Ureter (tissue), 1 donor: ENCODE results near the gene TXLNA. TPM values are rescaled to one million over a fixed set of nuclear protein-coding genes. Genes with fewer than 3 reads are reported as not detected.
A peak's percentile ranks its signal among the peaks of the same experiment; 100 is the strongest.
"Not testable (repeated sequence)": the region's sequence is repeated elsewhere in the genome, so short reads cannot be mapped to it uniquely, and the experiment has no call there.

Experiments
- DNase-seq: peaks from one replicate; pipeline ENCODE4 v3.0.0-alpha.2; 2020; ENCODE audit warnings: low spot score
- total RNA-seq: library from RNA; stranded (reverse); gene quantifications from one replicate; pipeline ENCODE4 v1.2.4, GENCODE V29; 2023
- donor health status: DM: yes; HTN: yes; CAD: no.

TXLNA gene
- 59.6 TPM for total RNA-seq

DNA sequence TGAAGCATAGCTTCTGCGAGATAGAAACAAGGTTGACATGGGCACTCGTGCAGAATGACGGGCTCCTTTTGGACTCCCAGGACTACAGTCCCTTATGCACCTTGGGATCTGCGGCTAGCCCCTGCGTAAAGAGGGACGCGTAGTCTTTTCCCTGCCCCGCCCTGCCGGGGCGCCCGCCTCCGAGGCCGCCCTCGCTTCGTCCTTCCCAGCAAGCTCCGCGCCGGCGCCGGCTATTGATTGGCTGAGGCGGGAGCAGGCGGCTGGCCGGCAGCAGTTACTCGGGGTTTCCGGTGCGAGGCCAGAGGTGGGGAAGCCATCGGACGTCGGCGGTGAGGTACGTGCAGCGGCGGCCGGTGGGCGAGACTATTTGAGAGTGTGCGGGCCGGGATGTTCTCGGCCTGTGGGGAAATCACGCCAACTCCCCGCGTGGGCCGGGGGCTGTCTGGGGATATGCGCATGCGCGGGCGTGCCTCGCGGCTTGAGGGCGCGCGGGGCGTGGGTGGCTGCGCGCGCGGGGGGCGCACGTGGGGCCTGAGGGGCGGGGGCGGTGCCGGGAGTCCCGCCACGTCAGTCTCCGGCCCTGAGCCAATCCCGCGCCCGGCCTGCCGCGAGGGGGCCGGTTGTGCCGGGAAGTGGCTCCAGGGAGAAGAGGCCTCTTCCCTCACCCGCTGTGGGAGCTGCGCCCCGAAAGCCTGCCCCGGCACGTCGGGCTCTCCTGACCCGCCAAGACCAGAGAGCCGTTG is at the start of gene TXLNA:
Gene TXLNA (plus strand): TSS at position 233 of the 743 bp plus-strand sequence. CDS start 671 bp downstream, outside the sequence.
- peak; percentile 94 for DNase-seq

DNA sequence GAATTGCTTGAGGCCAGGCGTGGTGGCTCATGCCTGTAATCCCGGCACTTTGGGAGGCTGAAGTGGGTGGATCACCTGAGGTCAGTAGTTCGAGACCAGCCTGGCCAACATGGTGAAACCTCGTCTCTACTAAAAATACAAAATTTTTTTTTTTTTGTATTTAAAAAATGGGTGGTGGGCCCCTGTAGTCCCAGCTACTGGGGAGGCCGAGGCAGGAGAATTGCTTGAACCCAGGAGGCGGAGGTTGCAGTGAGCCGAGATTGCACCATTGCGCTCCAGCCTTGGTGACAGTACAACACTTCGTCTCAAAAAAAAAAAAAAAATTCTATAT is 45.6 kb upstream of the TXLNA start:
- DNase-seq = not testable (repeated sequence)

DNA sequence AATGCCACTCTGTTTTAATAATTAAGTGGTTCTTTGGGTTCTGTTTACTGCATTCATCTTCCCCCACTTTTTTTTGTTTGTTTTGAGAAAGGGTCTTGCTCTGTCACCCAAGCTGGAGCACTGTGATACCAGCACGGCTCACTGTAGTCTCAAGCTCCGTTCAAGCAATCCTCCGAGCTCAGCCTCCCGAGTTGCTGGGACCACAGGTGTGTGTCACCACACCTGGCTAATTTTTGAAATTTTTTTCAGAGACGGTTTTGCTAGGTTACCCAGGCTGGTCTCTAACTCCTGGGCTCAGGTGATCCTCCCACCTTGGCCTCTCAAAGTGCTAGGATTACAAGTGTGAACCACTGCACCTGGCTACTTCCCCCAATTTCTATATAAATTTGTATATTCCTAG is 42.4 kb upstream of the TXLNA start:
- DNase-seq = no peak

DNA sequence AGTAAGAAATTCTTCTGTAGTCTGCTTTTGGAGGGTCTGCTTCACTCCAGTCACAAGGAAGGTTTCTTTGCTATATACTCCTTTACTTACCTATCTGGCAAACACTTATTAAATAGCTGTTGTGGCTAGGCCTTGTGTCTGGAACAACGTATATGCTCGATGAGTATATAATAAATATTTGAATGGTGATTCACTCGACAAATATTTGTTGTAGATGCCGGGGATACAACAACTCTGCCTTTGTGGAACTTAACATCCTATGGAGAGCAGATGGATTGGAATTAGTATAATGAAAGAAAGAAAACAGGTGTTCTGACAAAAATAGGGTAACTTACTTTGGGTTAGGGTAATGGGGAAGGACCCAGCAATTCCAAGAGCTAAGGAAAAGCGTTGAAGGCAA is 40.5 kb upstream of the TXLNA start:
- DNase-seq = no peak

DNA sequence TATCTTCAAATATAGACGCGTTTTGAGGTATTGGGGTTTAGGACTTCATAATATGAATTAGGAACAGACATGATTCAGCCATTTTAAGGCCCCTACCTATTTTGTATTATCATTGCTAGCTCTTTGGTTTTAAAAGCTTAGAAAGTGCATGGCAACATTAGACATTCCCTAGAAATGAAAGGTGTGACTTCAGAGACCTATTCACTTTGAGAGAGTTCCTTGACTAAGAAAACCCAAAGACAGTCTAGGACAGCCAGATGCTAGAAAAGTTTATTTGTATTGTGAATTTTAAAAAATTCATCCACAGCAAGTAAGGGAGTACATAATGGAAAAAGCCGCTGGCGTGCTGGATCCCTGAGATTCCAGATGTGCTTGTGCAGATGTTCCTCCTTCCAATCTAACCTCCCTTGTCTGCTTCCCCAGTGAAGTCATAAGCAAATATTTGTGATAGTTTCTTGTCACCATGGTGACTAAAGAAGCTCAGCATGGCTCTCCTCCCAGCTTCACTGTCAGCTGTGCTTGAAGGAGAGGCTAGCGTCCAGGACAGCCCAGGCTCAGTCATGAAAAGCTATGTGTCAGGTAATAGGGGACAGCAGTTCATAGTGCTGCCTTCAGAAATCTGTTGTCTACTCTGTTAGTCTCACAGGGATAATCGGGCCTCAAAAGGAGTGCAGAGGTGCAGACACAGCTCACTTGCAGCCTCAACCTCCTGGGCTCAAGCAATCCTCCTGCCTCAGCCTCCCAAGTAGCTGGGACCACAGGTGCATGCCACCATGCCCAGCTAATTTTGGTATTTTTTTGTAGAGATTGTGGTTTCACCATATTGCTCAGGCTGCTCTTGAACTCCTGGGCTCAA is 36.8 kb upstream of the TXLNA start:
- peak; percentile 49 for DNase-seq

DNA sequence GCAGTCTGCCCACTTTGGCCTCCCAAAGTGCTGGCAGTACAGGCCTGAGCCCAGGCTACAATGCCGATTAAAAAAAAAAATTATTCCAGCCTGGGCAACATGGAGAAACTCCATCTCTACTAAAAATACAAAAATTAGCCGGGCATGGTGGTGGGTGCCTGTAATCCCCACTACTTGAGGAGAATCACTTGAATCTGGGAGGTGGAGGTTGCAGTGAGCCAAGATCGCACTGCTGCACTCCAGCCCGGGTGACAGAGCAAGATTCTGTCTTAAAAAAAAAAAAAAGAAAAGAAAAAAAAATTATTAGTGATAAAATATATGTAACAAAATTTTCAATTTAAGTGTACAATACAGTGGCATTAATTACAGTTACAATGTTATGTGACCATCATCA is 36.2 kb upstream of the TXLNA start:
- not testable (repeated sequence) for DNase-seq

DNA sequence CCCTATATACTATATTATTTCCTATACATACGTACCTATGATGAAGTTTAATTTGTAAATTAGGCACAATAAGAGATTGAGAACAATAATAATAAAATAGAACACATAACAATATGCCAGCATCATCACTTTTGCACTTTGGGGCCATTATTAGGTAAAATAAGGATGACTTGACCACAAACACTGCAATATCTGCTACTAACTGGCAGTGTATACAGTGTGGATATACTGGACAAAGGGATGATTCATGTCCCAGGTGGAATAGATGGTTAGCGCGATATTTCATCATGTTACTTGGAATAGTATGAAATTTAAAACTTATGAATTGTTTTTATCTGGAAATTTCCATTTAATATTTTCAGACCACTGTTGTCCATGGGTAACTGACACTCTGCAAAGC is 35.4 kb upstream of the TXLNA start:
- no peak for DNase-seq

DNA sequence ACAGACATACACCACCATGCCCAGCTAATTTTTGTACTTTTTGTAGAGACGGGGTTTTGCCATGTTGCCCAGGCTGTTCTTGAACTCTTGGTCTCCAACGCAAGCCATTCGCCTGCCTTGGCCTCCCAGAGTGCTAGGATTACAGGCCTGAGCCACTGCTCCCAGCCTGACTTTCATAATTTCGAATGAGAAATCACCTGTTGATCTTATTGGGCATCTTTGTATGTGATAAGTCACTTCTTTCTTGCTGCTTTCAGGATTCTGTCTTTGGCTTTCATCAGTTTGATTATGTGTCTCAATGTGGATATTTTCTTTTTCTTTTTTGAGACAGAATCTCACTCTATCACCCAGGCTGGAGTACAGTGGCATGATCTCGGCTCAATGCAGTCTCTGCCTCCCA is 31.7 kb upstream of the TXLNA start:
- not testable (repeated sequence) for DNase-seq

DNA sequence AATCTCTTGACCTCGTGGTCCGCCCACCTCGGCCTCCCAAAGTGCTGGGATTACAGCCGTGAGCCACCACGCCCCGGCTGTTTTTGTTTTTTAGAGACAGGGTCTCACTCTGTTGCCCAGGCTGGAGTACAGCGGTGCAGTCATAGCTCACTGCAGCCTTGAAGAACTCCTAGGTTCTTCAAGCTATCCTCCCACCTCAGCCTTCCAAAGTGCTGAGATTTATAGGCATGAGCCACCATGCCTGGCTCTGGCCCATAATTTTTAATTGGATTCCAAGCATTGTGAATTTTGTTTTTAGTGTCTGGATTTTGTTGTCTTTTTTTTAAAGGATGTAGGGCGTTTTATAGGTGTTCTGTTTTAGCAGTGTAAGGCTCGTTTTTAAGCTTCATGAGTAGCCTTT is 28.6 kb upstream of the TXLNA start:
- no peak for DNase-seq

DNA sequence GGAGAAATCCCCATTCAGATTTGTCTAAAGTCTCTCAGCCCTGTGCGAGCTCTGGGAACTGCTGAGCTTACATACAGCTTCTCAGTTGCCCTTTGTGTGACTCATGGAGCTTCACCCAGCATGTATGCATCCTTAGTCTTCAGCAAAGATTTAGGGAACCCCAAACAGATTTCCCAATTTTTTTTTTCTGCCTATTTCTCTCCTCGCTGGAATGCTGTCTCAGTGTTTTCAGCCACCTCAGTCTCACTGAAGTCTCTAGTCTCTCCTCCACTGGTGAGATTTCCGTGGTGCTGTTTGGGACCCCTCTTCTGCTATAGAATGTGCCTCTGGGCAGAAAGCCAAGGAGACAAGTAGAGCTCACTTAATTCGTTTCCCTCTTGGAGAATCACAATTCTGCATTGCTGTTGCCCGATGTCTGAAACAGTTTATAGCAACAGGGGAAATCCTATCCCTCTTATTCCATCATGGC is 28.1 kb upstream of the TXLNA start:
- DNase-seq = no peak

DNA sequence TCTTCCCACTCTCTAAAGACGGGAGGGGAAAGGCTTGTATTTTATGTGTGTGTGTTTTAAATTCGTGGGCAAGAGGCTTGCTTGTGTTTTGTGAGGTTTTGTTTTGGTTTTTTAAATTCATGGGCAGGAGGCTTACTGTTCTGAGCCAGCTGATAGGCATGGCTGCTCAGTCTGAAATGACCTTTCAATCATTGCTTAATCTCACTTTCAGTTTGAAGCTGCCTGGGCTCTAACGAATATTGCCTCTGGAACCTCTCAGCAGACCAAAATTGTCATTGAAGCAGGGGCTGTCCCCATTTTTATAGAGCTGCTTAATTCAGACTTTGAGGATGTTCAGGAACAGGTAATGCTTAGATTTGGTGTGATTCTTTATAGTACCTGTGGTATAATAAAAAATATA is 20.3 kb upstream of the TXLNA start:
- no peak for DNase-seq

DNA sequence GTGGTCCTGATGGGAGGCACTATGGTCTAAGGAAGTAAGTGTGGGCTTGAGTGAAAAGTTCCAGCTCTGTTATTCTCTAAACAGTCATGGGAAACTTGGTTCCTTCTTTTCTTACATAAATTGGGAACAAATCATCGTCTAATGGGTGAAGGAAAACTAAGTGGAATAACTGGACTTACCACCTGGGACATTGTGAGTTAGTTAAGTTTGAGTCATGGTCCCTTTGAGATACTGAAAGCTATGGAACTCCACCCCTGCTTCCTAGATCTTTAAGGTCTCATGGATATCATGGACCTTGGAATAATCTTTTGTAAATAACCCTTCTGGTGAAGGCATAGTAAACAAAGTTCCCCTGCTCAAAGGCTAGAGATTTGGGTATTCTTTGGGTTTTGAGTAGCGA is 16.1 kb upstream of the TXLNA start:
- DNase-seq = no peak

DNA sequence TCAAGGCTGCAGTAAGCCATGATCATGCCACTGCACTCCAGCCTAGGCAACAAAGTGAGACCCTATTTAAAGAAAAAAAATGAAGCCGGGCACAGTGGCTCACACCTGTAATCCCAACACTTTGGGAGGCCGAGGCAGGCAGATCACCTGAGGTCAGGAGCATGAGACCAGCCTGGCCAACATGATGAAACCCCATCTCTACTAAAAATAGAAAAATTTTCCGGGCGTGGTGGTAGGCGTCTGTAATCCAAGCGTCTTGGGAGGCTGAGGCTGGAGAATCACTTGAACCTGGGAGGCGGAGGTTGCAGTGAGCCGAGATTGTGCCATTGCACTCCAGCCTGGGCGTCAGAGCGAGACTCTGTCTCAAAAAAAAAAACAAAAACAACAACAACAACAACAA is 13.8 kb upstream of the TXLNA start:
- not testable (repeated sequence) for DNase-seq

DNA sequence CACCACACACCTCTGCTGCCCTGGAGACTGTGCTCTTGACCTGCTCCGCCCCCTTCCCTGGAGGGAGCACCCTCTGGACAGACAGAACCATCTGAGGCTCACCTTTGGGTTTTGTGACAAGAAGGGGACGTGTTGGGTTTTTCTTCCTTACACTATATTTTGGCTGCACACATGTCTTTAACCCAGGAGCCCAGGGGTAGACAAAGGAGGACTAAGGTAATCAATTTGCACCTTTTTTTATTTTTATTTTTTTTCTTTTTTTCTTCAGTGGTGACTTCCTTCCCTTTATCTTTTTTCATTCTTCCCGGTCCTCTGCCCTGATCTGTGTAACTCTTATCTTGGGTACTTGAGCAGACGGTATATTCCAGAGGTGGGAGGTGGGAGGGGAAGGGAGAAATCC is 8.5 kb upstream of the TXLNA start:
- no peak for DNase-seq

DNA sequence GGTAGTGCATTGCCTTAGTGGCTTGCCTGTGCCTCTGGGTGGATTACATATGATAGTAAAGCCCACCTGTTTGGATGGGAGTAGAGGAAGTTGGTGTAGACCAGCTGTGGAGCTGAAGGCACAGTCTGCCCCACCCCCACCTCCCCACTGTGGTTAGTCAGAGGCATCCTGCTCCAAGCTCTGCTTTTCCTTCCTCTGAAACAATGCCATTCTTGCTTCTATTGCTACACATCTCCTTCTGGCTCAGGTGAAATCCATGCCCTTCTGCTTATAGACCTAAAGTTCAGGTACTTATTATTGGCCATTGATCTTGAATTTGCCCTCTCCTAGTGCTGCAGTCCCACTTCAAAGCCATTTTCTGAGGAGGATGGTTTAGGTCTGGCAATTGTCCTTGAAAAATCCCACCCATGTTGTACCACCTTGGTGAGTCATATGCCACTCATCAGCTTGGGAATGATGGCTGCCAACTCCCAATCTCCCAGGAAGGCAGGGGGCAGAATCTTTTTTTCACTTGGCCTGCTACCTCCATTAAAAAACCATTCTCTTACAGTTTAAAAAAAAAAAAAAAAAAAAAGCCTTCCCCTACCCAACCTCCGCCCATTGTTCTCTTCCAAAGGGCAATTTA is 6.7 kb upstream of the TXLNA start:
- no peak for DNase-seq

DNA sequence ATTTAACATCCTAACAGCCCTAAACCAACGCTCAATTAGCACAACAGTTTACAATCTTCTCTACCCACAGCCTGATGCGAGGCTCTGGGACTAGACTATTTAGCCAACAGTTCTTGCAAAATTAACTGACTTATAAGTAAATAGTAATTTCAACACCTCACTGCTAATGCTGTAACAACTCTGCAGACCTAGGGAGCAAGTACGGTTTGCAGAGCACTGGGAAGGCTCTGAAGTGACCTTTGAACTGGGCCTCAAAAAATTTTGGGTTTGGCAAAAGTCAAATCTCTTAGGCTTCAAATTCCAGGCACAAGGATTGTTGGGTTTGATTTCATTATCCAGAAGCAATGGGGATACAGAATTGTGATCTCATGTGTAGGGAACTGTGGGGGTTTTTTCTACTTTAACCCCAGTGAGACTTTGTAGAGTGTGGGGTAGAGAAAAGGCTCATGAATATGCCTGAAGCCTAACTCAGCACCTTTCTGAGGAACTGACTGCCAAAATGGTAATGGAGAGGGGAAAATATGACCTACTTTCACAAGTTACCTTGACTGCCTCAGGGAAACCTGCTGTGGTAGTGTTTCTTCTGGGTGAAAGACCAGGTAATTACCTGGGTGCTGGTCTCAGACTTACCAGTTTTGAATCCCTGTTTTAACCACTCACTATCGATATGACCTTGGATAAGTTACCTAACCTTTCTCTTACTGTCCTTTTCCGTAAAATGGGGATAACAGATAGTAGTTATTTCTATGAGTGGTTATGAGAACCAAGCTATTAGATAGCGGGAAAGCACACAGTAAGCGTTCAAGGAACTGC is 889 bp upstream of the TXLNA start:
- DNase-seq = no peak

DNA sequence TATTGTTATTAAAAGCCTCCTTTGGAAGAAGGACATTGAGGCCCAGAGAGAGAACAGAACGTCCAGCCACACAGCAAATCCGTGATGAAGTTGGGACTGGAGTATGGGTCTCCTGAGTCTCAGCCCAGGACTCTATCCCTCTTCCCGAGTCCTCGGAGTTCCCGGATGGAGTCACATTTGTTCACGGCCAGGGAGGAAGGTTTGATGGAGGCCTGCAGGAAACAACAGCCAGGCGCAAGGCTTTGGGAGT is 357 bp upstream of the TXLNA start:
- DNase-seq = no peak

DNA sequence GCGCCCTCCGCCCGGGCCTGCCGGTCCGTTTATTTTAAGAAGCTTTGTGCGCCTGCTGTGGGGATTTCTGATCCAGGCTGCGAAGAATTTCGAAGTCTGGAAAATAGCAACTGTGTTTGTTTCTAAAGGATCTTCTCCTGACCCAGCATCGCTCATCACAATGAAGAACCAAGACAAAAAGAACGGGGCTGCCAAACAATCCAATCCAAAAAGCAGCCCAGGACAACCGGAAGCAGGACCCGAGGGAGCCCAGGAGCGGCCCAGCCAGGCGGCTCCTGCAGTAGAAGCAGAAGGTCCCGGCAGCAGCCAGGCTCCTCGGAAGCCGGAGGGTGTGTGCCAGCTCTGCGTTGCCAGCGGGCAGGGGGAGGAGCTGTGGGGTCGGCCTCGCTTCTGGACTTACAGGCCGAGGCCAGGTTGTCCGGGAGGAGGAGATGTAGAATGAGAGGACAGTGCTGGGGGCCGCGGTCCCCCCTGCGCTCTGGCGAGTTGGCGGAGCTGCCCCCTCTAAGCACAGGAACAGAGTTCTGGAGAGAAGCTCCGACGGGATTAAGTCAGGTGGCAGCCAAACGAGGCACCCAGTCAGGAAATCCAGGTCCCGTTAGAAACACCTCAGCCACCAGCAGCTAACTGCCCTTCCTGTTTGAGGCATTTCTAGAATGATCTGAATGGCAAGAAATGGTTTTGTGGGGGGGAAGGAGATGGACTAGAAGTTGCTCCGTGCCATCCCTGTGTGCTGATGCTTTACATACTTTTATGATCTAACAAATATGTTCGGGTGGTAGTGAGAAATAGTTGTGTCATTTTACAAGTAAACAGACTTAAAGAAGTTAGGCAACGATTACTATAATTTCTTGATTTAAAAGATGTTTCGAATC is 948 bp downstream of the TXLNA start:
- DNase-seq = peak; percentile 62

DNA sequence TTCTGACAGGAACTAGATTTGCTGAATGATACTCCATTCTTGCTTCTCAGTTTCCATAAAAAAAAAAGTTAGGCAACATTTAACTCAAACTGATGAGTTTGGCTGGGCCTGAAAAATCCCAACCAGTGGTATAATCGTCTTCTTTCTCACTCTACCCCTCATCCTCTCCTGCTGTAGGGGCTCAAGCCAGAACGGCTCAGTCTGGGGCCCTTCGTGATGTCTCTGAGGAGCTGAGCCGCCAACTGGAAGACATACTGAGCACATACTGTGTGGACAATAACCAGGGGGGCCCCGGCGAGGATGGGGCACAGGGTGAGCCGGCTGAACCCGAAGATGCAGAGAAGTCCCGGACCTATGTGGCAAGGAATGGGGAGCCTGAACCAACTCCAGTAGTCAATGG is 1.6 kb downstream of the TXLNA start:
- DNase-seq = no peak

DNA sequence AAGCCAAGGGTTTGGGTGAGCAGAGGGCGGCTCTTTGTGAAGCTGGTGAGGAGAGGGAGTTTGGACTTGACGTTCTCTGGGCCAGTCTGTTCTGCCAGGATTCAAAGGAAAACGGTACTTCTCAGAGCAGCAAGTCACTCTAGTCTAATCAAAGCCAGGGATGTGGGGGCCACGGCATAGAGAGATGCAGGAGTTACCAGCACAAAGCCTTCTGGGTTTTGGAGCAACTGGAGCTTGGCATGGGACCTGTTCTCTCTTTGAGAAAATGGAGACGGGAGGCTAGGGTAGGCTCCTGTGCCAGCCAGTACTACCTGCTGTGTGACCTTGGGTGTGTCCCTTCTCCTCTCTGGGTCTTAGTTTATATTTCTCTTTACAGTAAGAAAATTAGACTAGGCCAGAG is 2.1 kb downstream of the TXLNA start:
- DNase-seq = no peak

DNA sequence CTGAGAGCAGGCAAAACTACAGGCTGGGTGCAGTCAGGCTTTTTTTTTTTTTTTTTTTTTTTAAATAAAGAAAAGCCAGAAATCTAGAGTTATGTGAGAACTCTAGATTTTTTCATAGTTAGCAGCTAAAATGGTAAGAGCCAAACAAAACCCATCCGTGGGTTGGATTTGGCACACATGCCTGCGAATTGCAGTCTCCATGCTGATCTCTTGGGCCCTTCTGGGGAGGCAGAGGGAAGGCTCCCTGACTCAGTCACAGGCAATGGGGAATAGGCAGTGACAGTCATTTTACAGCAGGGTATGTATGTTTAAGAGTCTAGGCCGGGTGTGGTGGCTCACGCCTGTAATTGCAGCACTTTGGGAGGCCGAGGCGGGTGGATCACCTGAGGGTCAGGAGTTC is 2.6 kb downstream of the TXLNA start:
- no peak for DNase-seq
